ENCODE measurements around the gene FOXO3. TPM values are rescaled to one million over a fixed set of nuclear protein-coding genes. Genes with fewer than 3 reads are reported as not detected.

Gene FOXO3
- total RNA-seq, 1 donor from 2014 or later = 43.3 TPM

DNA sequence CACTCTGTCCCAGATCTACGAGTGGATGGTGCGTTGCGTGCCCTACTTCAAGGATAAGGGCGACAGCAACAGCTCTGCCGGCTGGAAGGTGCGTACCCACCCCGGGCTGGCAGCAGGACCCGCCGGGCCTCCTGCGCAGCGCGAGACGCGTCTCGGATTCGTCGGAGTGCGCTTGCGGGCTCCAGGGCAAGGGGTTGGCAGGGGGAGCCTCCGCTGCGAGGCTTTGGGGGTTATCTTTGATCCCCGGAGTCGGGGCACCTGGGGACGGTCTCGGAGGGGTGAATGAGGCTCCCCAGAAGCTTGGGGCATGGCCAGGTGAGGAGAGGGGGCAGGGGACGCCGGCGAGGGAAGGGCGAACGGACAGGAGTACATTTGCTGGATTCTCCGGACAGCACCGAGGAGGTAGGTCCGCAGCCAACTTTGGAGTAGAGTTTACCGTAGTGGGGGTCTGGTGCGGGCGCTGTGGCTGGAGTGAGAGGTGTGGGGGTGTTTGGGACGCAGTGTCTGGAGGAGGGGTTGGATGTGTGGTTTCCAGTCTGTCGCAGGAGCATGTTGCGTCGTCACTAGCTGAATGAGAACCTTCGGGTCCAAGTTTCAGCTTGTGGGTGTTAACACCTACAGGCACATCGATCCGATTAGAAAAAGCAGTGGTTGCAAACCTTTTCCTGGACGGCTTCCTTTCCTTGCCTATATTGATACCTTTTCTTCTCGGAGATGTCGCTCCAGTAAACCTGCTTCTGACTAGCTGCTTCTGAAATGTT lies 1.2 kb downstream of the FOXO3 start:
- peaks cover 11% of the 10 kb centered on the region for H3K27me3 Mint-ChIP-seq
- H3K4me1 Mint-ChIP-seq (ENCODE audit: unreplicated experiment) = peaks cover 39% of the 10 kb centered on the region
- H3K27ac Mint-ChIP-seq = peak overlapping the region; percentile 93
- peak overlapping the region; percentile 96 for H3K4me3 Mint-ChIP-seq
- H3K9me3 Mint-ChIP-seq = no peaks in the 10 kb centered on the region
- peaks cover 4% of the 10 kb centered on the region for H3K36me3 Mint-ChIP-seq
- DNase-seq (ENCODE audit: extremely low spot score, unreplicated experiment) = no peak
- TF ChIP-seq, protein P1, sequence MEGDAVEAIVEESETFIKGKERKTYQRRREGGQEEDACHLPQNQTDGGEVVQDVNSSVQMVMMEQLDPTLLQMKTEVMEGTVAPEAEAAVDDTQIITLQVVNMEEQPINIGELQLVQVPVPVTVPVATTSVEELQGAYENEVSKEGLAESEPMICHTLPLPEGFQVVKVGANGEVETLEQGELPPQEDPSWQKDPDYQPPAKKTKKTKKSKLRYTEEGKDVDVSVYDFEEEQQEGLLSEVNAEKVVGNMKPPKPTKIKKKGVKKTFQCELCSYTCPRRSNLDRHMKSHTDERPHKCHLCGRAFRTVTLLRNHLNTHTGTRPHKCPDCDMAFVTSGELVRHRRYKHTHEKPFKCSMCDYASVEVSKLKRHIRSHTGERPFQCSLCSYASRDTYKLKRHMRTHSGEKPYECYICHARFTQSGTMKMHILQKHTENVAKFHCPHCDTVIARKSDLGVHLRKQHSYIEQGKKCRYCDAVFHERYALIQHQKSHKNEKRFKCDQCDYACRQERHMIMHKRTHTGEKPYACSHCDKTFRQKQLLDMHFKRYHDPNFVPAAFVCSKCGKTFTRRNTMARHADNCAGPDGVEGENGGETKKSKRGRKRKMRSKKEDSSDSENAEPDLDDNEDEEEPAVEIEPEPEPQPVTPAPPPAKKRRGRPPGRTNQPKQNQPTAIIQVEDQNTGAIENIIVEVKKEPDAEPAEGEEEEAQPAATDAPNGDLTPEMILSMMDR (conservative IDR thresholded peaks at IDR 0.05) = no peak

DNA sequence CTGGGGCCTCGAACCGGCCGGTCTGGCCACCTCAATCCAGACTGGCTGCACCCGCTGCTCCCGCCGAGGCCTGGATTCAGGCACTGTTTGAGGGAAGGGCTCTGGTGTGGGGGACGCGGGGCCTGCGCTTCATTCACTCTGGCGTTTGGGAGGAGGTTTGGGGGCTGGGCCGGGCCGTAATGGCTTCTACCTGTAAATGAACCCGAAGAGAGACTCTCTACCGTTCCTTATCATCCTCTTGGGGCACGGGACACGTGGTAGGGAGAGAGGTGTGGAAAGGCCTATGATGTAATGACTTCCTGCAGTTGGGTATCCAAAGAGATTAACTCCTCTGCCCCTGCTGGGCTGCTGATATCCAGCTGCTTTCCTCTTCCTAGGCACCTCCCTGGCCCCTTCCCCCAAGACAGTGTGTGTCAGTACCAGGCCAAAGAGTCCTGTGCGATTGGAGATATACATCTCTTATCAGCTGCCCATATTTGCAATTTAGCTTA lies 1.8 kb downstream of the FOXO3 start:
- Mint-ChIP-seq H3K36me3 (peaks cover 8% of the 10 kb centered on the region), H3K4me1 (ENCODE audit: unreplicated experiment) (peaks cover 36% of the 10 kb centered on the region), H3K27ac (peak overlapping the region; percentile 93), H3K4me3 (peak overlapping the region; percentile 96), H3K9me3 (no peaks in the 10 kb centered on the region), H3K27me3 (peaks cover 10% of the 10 kb centered on the region)
- DNase-seq (ENCODE audit: extremely low spot score, unreplicated experiment) = no peak
- TF ChIP-seq, protein P1 (conservative IDR thresholded peaks at IDR 0.05) = peak; percentile 22

DNA sequence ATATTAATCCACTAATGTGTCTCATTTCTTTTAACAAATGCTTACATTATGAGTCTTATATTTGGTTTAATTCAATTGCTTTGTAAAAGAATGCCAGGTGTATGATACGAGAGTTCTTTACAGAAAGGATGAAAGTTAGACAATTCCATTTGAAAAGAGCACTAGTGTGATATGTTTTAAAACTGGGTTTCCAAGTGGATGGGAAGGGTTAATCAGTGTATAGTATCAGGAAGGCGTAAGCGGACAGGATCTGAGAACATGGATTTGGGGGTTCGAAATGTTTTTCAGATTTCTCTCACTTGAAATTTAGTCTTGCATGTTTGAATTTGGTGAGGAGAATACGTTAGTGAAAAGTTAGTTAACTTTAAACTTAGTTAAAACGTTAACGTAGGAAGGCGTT lies 2.6 kb downstream of the FOXO3 start:
- TF ChIP-seq, protein P1 (conservative IDR thresholded peaks at IDR 0.05) = no peak
- no peak for DNase-seq (ENCODE audit: extremely low spot score, unreplicated experiment)
- Mint-ChIP-seq H3K27me3 (peaks cover 10% of the 10 kb centered on the region), H3K9me3 (no peaks in the 10 kb centered on the region), H3K4me3 (peak overlapping the region; percentile 96), H3K36me3 (peaks cover 11% of the 10 kb centered on the region), H3K4me1 (ENCODE audit: unreplicated experiment) (peaks cover 36% of the 10 kb centered on the region), H3K27ac (peak overlapping the region; percentile 93)

DNA sequence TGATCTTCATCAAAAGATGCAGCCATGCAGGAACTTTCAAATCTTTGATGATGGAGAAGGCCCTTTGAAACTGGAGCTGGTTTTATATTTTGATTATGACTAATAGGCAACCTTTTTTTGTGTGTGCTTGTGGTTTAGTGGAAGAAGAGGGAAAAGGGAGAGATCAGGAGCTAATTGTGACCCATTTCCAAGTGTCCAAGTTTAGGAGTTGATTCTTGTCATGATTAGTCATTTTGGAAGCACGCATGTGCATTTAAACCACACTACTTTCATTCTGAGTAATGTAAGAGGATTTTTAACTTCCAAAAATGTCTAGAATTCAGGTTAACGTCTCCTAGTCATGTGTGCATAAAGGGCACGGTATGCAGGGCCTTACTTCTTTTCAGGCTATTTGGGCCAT lies 3.5 kb downstream of the FOXO3 start:
- Mint-ChIP-seq H3K9me3 (no peaks in the 10 kb centered on the region), H3K27ac (no peak overlapping the region), H3K4me1 (ENCODE audit: unreplicated experiment) (peaks cover 36% of the 10 kb centered on the region), H3K4me3 (peak overlapping the region; percentile 1), H3K36me3 (peaks cover 20% of the 10 kb centered on the region), H3K27me3 (peaks cover 10% of the 10 kb centered on the region)
- no peak for DNase-seq (ENCODE audit: extremely low spot score, unreplicated experiment)
- TF ChIP-seq, protein P1 (conservative IDR thresholded peaks at IDR 0.05) = no peak

DNA sequence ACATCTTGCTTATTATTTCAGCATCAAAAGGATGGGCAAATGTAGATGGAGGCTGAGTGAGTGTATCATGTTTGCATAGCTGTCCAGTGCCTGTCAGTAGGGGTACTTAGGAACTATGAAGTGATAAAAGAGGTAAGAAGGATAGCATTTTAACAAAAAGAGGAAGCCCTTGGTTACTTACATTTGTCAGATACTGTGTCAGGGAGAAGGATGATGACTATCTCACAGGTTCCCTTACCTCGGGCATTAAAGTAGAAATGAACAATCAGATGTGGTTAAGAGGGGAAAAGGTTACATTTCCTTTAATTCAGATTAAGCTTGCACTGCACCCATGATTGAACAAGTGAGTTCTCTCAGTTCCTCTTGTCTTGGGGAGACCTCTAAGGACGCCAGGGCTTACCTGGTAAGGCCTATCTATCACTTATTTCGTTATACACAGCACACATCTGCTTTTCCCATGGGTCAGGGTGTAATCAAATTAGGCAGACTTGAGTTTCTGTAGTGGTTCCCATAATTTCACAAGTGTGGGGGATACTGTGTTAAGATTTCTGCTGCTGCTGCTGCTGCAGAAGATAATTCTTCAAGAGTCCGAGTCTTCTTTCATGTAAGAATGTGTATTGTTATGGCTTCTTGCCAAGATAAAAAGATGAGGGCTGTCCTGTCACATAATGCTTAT lies 4.5 kb downstream of the FOXO3 start:
- TF ChIP-seq, protein P1 (conservative IDR thresholded peaks at IDR 0.05) = no peak
- peaks cover 36% of the 10 kb centered on the region for H3K4me1 Mint-ChIP-seq (ENCODE audit: unreplicated experiment)
- peak overlapping the region; percentile 6 for H3K27ac Mint-ChIP-seq
- no peaks in the 10 kb centered on the region for H3K9me3 Mint-ChIP-seq
- DNase-seq (ENCODE audit: extremely low spot score, unreplicated experiment) = no peak
- peaks cover 24% of the 10 kb centered on the region for H3K36me3 Mint-ChIP-seq
- H3K27me3 Mint-ChIP-seq = peaks cover 10% of the 10 kb centered on the region
- peak overlapping the region; percentile 46 for H3K4me3 Mint-ChIP-seq

Measured in type B pancreatic cell (in vitro differentiated cells).